ENCODE measurements around the gene RAB1A. TPM values are rescaled to one million over a fixed set of nuclear protein-coding genes. Genes with fewer than 3 reads are reported as not detected.

RAB1A gene
- total RNA-seq, 1 donor from 2014 or later, result 128 TPM

GRCh38 chr2:65144571-65144970, 14.7 kb upstream of the RAB1A start:
- TF ChIP-seq, protein P1, sequence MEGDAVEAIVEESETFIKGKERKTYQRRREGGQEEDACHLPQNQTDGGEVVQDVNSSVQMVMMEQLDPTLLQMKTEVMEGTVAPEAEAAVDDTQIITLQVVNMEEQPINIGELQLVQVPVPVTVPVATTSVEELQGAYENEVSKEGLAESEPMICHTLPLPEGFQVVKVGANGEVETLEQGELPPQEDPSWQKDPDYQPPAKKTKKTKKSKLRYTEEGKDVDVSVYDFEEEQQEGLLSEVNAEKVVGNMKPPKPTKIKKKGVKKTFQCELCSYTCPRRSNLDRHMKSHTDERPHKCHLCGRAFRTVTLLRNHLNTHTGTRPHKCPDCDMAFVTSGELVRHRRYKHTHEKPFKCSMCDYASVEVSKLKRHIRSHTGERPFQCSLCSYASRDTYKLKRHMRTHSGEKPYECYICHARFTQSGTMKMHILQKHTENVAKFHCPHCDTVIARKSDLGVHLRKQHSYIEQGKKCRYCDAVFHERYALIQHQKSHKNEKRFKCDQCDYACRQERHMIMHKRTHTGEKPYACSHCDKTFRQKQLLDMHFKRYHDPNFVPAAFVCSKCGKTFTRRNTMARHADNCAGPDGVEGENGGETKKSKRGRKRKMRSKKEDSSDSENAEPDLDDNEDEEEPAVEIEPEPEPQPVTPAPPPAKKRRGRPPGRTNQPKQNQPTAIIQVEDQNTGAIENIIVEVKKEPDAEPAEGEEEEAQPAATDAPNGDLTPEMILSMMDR (IDR thresholded peaks at IDR 0.05), result no peak
- no peak overlapping the region for H3K4me3 Mint-ChIP-seq (ENCODE audit: unreplicated experiment)
- no peaks in the 10 kb centered on the region for H3K9me3 Mint-ChIP-seq (ENCODE audit: unreplicated experiment)
- DNase-seq (ENCODE audit: extremely low spot score, unreplicated experiment), result no peak
- no peaks in the 10 kb centered on the region for H3K36me3 Mint-ChIP-seq (ENCODE audit: unreplicated experiment)
- no peak overlapping the region for H3K27ac Mint-ChIP-seq (ENCODE audit: unreplicated experiment)
- no peaks in the 10 kb centered on the region for H3K4me1 Mint-ChIP-seq (ENCODE audit: unreplicated experiment)
- H3K27me3 Mint-ChIP-seq (ENCODE audit: unreplicated experiment), result peaks cover 12% of the 10 kb centered on the region

GRCh38 chr2:65142515-65142914, 12.6 kb upstream of the RAB1A start:
- H3K36me3 Mint-ChIP-seq (ENCODE audit: unreplicated experiment), result no peaks in the 10 kb centered on the region

DNA sequence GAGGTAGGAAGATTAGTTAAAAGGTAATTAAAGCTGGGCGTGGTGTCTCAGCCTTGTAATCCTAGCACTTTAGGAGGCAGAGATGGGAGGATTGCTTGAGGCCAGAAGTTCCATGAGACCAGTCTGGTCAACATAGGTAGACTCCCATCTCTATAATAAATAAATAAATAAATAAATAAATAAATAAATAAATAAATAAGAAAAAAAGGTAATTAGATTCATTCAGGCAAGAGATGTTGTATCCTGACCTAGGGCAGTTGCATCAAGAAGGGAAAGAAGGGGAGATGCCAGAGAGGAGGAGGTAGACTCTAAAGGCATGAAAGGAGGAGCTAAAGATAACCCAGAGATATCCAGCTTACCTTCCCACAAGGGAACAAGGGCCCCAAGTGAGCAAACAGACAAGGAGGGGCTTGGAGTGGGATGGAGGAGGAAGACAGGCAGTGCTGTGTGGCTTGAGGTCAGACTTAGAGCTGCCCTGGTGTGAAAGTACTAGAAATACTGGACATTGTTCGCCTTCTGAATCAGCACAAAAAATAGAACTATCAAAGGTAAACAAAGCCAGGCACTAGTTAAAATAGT, 7.4 kb upstream of the RAB1A start:
- Mint-ChIP-seq H3K4me1 (ENCODE audit: unreplicated experiment) (peaks cover 4% of the 10 kb centered on the region), H3K36me3 (ENCODE audit: unreplicated experiment) (no peaks in the 10 kb centered on the region), H3K9me3 (ENCODE audit: unreplicated experiment) (no peaks in the 10 kb centered on the region), H3K4me3 (ENCODE audit: unreplicated experiment) (no peak overlapping the region), H3K27me3 (ENCODE audit: unreplicated experiment) (no peaks in the 10 kb centered on the region), H3K27ac (ENCODE audit: unreplicated experiment) (no peak overlapping the region)
- no peak for DNase-seq (ENCODE audit: extremely low spot score, unreplicated experiment)
- TF ChIP-seq, protein P1 (IDR thresholded peaks at IDR 0.05), result no peak

More at GRCh38 chr2:65142515-65142914, 12.6 kb upstream of the RAB1A start:
- H3K4me1 Mint-ChIP-seq (ENCODE audit: unreplicated experiment), result no peaks in the 10 kb centered on the region
- no peak overlapping the region for H3K4me3 Mint-ChIP-seq (ENCODE audit: unreplicated experiment)
- H3K27me3 Mint-ChIP-seq (ENCODE audit: unreplicated experiment), result peaks cover 12% of the 10 kb centered on the region
- H3K27ac Mint-ChIP-seq (ENCODE audit: unreplicated experiment), result no peak overlapping the region
- TF ChIP-seq, protein P1 (IDR thresholded peaks at IDR 0.05), result peak; percentile 26
- DNase-seq (ENCODE audit: extremely low spot score, unreplicated experiment), result no peak
- H3K9me3 Mint-ChIP-seq (ENCODE audit: unreplicated experiment), result no peaks in the 10 kb centered on the region

DNA sequence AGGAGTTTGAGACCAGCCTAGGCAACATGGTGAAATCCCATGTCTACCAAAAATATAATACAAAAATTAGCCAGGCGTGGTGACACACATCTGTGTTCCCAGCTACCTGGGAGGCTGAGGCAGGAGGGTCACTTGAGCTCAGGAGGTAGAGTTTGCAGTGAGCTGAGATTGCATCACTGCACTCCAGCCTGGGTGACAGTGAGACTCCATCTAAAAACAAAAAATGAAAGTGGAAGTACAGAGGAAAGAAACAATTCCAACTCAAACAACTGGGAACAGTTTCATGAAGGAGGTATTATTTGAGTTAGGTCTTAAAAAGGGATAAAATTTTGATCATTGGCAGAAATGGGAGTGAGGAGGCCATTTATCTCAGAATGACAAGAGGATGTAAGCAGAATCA, 6.3 kb upstream of the RAB1A start:
- Mint-ChIP-seq H3K4me1 (ENCODE audit: unreplicated experiment) (peaks cover 6% of the 10 kb centered on the region), H3K27me3 (ENCODE audit: unreplicated experiment) (no peaks in the 10 kb centered on the region), H3K36me3 (ENCODE audit: unreplicated experiment) (no peaks in the 10 kb centered on the region), H3K4me3 (ENCODE audit: unreplicated experiment) (no peak overlapping the region), H3K27ac (ENCODE audit: unreplicated experiment) (peak overlapping the region; percentile 32), H3K9me3 (ENCODE audit: unreplicated experiment) (no peaks in the 10 kb centered on the region)
- no peak for DNase-seq (ENCODE audit: extremely low spot score, unreplicated experiment)
- TF ChIP-seq, protein P1 (IDR thresholded peaks at IDR 0.05), result no peak

- H3K36me3 Mint-ChIP-seq (ENCODE audit: unreplicated experiment), result no peaks in the 10 kb centered on the region
- H3K27ac Mint-ChIP-seq (ENCODE audit: unreplicated experiment), result no peak overlapping the region
- DNase-seq (ENCODE audit: extremely low spot score, unreplicated experiment), result no peak
- no peak overlapping the region for H3K4me3 Mint-ChIP-seq (ENCODE audit: unreplicated experiment)
- H3K27me3 Mint-ChIP-seq (ENCODE audit: unreplicated experiment), result no peaks in the 10 kb centered on the region
- TF ChIP-seq, protein P1 (IDR thresholded peaks at IDR 0.05), result no peak
- peaks cover 13% of the 10 kb centered on the region for H3K4me1 Mint-ChIP-seq (ENCODE audit: unreplicated experiment)
- H3K9me3 Mint-ChIP-seq (ENCODE audit: unreplicated experiment), result no peaks in the 10 kb centered on the region
Observed at GRCh38 chr2:65134158-65134557, 4.3 kb upstream of the RAB1A start.

Measured in osteocyte (in vitro differentiated cells).